ENCODE data around the gene TMEM178B.

GRCh38 chr7:141411133-141411532 is 337.3 kb downstream of the TMEM178B start:
- TF ChIP-seq CTCF (IDR thresholded peaks at IDR 0.05) (no peak), POLR2A (IDR thresholded peaks at IDR 0.05) (no peak)

All from lower leg skin (tissue), 3 donors.